ENCODE results near the gene RASD2.

RASD2 gene

DNA sequence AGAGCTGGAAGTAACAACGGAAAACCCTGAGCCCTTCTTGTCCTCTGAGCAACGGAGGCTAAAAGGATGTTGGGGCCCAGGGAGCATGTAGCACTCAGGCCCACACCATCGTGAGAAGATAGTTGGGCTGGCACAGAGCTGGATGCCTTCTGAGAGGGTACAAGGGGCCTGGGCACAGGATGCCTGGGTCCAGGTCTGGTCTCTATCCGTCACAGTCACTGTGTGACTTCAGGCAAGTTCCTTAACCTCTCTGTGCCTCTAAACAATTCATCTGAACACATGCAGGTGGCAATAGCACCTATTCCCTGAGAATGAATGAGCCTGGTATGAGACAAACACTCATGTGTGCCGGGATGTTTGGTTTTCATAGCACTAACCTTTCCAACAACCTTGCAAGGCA, 47.3 kb downstream of the RASD2 start:
- no peak for DNase-seq

DNA sequence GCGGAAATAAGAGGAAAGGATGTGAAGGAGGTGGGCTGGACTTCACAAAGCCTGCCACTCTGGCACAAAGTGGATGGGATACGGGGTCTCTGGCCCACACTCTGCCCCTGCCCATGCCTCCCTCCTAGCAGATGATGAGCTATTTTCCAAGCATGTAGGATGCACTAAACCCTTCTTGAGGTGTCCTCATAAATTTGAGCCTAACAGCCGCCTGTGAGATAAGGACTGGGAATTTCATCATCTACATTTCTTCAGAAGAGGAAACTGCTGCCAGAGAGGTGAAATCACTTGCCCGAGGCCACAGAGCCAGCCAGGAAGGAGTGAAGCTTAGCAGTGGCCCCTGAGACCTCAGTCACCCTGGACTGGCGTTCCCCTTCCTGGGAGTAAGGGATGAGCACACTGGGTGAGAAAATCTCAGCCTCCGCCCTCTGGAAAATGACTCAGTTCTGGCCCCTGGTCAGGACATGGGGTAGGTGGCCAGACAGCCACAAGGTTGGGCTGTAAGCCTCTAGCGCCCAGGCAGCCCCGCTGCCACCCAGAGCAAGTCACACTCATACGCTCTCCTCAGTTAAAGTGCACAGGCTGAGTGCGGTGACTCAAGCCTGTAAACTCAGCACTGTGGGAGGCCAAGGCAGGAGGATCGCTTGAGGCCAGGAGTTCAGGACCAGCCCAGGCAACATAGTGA, 48.6 kb downstream of the RASD2 start:
- DNase-seq = no peak

DNA sequence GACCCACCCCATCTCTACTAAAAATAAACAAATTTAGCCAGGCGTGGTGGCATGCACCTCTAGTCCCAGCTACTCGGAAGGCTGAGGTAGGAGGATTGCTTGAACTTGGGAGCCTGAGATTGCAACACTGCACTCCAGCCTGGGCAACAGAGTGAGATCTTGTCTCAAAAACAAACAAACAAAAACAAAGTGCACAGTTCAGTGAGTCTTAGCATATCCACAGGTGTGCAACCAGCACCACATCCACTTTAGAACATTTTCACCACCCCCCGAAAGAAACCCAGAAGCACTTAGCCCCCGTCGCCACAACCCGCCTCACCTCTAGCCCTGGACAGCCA, 49.1 kb downstream of the RASD2 start:
- no peak for DNase-seq

DNA sequence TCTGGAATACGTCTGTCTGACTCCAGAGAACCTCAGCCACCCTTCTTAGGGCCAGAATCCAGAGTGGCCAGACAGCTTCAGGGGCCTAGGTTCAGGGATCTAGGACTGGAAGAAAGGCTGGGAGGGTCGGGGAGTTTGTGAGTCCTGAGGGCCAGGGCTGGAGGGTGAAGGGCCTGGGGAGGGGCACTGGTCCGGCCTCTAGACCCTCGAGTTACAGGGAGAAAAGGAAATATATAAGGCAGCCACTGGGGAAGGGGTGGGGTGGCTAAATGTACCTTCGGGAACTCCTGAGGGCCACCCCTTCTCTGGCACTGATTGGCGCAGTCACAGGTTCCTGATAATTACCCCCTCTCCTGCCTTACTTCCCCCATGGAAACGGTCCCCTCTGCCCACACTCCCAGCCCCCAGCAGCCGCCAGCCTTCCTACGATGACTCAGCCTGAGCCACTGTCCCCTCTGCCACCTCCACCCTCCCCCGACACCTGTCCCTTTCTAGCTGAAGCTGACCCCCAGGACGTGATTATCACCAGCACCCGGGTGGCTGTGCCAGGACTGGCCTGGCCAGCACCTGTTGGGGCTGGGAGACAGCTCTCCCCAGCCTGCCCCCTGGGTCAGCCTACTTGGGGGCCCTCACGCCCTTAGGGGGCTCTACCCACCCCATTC, 50.1 kb downstream of the RASD2 start:
- no peak for DNase-seq

DNA sequence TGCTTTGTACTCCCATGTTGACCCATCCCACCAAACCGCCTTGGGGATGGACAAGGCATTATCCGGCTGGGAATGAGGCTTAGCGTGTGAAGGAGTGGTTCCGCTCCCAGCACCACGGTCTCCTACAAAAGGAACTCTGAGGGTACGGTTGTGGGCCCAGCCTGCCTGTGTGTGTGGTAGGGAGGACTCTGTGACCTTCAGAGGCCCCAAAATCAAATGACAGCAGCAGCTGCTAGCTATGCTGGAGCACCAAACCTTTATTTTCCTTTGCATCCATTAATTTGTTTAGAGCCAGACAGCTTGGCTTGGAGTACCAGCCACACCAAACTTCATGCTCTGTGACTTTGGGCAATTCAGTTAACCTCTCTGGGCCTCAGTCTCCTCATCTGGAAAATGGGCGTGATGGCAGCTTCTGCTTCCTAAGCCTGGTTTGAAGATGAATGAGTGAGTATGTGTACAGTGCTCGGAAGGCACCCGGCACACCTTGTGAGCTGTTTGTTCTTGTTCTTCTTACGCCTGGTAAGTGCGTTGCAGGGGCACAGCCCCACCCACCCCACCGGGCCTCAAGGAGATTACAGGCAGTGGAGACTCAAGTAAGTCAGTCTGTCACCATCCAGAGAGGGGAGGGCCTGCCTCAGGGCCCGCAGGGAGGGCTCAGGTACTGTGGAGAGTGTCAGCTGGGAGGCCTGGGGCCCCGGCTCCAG, 51.2 kb downstream of the RASD2 start:
- no peak for DNase-seq

DNA sequence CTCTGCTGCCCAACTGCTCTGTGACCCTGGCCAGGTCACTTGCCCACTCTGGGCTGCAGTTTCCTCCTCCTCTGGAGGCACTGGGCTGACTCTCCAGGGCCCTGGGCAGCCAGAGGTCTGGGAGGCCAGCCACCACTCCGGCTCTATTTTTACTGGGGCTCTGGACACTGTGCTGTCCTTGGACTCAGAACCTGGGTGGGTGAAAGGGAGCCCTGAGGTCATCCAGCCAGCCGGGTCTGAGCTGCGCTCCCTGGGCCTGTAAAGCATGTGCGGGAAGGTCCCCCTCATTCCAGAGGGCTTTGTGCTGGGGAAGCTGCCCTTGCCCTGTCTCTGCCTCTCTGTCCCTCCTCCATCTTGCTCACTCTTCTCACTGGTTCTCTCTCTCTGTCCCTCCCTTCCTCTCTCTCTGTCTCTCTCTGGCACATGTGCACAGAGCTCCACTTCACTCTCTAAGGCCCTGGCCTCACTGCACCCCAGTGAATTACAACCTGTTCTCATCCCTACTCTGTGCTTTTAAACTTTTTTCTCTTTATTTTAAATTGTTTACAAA, 51.9 kb downstream of the RASD2 start:
- DNase-seq = no peak

DNA sequence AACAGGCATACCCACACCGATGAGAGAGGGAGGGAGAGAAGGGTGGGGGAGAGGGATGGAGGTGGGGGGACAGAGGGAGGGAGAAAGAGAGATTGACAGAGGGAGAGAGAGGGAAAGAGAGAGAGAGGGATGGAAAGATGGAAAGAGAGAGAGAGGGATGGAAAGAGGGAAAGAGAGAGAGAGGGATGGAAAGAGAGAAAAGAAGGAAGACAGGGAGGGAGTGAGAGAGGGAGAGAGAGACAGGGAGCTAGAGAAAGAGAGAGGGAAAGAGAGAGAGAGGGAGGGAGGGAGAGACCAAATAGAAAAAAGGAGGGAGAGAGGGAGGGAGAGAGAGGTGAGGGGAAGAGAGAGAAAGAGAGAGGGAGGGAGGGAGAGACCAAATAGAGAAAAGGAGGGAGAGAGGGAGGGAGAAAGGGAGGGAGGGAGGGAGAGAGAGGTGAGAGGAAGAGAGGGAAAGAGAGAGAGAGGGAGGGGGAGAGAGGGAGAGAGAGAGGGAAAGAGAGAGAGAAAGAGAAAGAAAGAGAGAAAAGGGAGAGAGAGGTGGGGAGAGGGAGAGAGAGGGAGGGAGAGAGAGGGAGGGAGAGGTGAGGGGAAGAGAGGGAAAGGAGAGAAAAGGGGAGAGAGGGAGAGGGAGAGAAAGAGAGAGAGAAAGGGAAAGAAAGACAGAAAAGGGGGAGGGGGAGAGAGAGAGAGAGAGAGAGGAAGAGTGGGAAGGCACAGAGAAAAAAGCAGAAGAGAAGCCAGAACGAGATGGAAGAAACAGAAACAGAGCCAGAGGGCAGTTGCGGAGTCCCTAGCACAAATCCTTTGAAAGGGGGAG, 52.6 kb downstream of the RASD2 start:
- no peak for DNase-seq

DNA sequence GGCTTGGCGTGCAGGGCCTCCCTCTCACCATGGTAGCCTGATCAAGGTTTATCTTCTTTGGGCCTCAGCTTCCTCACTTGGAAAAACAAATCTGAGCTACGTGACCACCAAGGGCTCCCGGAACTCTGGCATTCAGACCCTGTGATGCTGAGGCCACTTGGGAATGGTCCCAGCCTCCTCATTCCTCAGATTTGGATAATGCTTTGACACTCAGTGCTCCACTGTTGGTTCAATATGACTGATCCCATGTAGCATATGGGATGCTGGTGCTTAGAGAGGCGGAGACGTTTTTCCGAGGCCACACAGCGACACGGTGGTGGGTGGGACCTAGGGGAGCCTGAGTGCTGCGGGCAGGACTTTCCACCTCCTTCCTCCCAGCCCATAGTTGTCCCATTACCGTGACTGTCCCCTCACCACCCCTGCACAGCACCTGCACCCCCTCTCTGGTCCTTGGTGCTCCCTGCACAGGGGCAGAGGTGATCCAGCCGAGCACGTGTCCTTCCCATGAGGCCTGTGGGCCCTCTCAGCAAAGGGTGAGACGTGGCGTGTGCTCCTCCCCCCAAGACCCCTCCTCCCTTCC, 53.4 kb downstream of the RASD2 start:
- DNase-seq = no peak

DNA sequence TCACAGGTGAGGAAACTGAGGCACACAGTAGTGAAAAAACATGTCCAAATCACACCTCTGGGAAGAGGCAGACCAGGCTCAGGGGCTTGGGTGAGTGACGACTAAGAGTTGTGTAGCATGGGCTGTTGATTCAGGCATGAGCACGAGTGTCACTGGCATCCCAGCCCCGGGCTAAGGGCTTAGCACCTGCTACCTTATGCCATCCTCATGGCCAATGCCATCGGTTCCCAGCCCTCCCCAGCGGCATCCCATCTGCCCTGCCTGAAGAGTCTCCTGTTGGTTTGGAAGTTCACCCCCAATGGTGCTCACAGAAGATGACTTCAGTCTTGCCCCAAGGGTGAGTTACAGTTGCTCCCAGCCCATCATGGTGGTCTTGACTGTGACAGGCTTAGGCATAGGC, 54.1 kb downstream of the RASD2 start:
- DNase-seq = no peak

DNA sequence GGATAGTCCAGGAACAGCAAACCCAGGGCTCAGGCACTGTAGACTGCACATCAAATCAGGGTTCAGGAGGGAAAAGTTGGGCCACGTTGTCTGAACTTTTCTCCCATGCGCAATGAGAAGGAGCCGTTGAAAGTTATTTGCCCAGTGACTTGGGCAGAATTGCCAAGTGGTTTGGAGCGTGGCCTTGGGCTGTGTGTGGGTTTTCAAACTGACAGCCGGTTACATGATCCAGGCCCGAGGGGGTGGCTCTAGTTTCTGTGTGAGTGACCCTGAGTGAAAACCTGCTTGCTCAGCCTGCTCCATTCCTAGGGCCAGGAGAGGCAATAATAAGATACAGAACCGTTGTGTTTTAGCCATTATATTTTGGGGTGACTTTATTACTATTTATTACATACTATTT, 56.2 kb downstream of the RASD2 start:
- DNase-seq = no peak

DNA sequence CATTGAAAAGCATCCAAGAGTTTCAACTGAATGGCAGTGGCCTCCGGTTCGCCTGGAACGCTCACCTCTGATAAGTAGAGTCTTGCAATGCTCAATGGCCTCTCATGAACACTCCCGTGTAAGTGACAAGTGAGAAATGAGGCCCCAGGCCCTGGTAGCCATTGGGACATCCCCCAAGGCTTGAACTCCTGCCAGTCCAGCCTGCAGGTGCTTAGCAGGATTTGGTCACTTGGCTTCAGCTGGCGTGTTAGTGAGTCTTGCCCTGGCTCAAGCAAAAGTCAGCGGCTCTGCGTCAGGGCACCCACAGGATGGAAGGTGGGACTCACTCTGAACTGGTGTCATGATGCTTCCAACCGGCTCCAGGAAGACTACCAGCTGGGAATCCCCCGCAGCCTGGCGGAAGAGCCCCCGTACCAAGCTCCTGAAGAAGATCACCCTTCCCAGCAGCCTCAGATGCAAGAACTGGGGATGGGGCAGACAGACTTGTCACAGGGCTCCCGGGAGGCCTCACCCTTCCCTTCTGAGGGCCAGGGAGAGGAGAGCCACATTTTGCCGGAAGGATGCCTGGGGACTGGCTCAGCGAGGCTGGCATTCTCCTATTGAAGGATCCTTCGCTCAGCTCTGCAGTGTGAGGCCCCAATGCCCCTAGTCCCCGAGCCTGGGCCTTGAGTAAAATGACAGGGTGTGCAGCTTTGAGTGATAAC, 57.2 kb downstream of the RASD2 start:
- DNase-seq = no peak

DNA sequence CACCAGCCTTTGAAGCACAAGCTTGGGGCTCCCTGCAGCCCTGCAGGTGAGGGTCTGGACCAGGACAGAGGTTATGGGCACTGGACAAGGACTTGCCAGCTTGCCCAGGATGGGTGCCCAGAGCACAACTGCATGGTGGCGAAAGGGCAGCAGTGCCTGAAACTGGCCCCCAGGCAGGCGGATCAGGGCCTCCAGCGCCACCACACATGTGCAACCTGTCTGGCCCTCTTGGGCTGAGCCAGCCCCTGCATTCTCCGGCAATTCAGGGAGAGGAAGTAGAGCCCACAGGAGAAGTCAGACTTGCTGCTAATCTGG, 57.7 kb downstream of the RASD2 start:
- no peak for DNase-seq

DNA sequence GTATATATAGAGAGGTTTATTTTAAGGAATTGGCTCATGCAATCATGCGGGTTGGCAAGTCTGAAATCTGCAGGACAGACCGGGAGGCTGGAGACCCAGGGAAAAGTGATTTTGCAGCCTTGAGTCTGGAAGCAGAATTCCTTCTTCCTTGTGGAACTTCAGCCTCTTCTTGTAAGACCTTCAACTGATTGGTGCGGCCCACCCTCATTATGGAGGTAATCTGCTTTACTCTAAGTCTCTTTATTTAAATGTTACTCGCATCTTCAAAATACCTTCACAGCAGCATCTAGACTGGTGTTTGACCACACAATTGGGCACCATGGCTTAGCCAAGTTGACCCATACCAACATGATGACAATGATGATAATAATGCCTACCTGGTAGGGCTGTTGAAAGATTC, 58.7 kb downstream of the RASD2 start:
- no peak for DNase-seq

DNA sequence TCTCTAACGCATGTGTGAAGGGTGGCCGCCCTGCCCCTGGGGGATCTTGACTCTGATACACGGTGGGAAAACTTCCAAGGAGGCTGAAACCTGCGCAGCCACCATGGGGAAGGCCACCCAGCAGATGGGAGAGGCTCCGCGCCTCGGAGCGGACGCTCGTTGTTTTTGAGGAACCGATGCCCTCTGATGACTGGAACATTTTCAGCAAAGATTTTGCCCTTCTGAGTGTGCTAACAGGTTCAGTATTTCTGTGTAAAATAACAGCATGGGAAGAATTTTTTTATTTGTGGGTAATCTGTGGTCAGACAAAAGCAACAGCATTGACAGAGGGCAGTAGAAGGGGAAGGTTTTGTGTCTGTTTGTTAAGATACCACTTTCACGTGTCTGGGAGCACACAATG, 59.8 kb downstream of the RASD2 start:
- DNase-seq = no peak

DNA sequence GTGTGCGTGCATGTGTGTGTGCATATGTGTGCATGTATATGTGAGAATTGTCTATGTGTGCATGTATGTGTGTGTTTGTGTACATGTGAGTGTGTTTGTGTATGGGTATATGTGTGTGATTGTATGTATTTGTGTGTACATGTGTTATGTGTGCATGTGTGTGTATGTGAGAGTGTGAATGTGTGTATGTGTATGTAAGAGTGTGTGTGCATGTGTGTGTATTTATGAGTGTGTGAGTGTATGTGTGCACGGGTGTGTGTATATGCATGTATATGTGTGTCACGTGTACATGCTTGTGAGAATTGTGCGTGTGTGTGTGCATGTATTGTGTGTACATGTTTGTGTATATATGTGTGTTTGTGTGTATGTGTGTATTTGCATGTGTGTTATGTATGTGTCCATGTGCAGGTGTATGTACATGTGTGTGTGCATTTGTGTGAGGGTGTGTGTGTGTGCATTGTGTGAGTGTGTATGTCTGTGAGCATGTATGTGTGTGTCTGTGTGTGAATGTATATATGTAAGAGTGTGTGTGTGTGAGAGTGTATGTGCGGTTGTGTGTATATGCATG, 60.5 kb downstream of the RASD2 start:
- DNase-seq = no peak

DNA sequence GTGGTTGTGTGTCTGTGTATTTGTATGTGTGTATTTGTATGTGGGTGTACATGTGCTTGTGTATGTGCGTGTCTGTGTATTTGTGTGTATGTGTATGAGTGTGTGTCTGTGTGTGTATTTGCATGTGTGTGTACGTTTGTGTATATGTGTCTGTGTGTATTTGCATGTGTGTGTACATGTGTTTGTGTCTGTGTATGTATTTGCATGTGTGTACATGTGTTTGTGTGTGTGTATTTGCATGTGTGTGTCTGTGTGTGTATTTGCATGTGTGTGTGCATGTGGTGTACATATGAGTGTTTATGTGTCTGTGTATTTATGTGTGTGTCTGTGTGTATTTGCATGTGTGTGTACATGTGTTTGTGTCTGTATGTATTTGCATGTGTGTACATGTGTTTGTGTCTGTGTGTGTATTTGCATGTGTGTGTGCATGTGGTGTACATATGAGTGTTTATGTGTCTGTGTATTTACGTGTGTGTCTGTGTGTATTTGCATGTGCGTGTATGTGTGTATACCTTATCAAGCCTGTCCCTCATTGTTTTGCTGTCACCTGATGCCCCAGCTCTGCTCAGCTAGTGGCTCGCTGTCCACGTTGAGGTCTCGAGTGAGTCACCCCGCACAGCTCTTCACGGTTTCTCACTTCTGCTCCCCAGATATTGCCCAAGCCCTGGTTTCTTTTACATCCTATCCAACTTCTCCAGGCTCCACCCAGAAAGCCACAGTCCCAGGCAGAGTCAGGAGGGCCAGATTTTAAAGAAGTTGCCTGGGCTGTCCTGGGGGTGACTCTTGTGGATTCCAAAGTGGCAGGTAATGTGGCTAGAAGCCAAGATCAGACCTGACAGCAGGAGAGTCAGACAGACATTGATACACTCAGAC, 61.3 kb downstream of the RASD2 start:
- DNase-seq = no peak

All from effector CD8-positive, alpha-beta T cell (primary cell).